WTC11 (cell line): ENCODE results near the gene SIRPD. TPM values are rescaled to one million over a fixed set of nuclear protein-coding genes. Genes with fewer than 3 reads are reported as not detected.
"Not testable (repeated sequence)": the region's sequence is repeated elsewhere in the genome, so short reads cannot be mapped to it uniquely, and the experiment has no call there.

Source experiments
- ATAC-seq: fragments of 200-7000 bp; cut with Tn5 transposase; 2 replicates; pipeline ENCODE4 v1.10.0; 2021; ENCODE audit warnings: mild to moderate bottlenecking, moderate library complexity
- CTCF ChIA-PET: fragments of 300-600 bp; sonication (Branson Sonifier 250); formaldehyde crosslinking; loops from one replicate; lab custom pipeline; 2021; ENCODE audit warnings: antibody characterized with exemption; lab: Charles Lee
- POLR2A ChIA-PET: fragments of 350-600 bp; sonication (Branson Sonifier 250); formaldehyde crosslinking; loops from one replicate; lab custom pipeline; 2021; ENCODE audit warnings: antibody characterized with exemption; lab: Charles Lee
- DNase-seq: peaks from one replicate; pipeline ENCODE4 v3.0.0; 2021; ENCODE audit warnings: low spot score
- H3K27ac Mint-ChIP-seq: 2 replicates; pipeline ENCODE4 v1.8.0; 2021; ENCODE audit warnings: mixed read lengths
- H3K27me3 Mint-ChIP-seq: 2 replicates; pipeline ENCODE4 v1.8.0; 2021; ENCODE audit warnings: low read depth, mild to moderate bottlenecking, moderate library complexity, mixed read lengths
- H3K36me3 Mint-ChIP-seq: 2 replicates; pipeline ENCODE4 v1.8.0; 2021; ENCODE audit warnings: mixed read lengths
- H3K4me1 Mint-ChIP-seq: 2 replicates; pipeline ENCODE4 v1.8.0; 2022; ENCODE audit warnings: mixed read lengths
- H3K4me3 Mint-ChIP-seq: 2 replicates; pipeline ENCODE4 v1.8.0; 2021; ENCODE audit warnings: mild to moderate bottlenecking, moderate library complexity, mixed read lengths
- H3K9me3 Mint-ChIP-seq: 2 replicates; pipeline ENCODE4 v1.8.0; 2021; ENCODE audit warnings: mixed read lengths
- ARID4B ChIP-seq: sonication (generic); formaldehyde crosslinking; IDR thresholded peaks from 2 replicates; pipeline ENCODE4 v1.8.0; 2023; ENCODE audit warnings: missing genetic modification reagents, mild to moderate bottlenecking, borderline replicate concordance
- ATF1 ChIP-seq: sonication (generic); formaldehyde crosslinking; IDR thresholded peaks from 2 replicates; pipeline ENCODE4 v1.8.1; 2023; ENCODE audit warnings: mild to moderate bottlenecking, moderate library complexity, missing genetic modification reagents
- CREB1 ChIP-seq: sonication (generic); formaldehyde crosslinking; IDR thresholded peaks from 2 replicates; pipeline ENCODE4 v1.8.0; 2023; ENCODE audit warnings: mild to moderate bottlenecking, missing genetic modification reagents
- GABPB1 ChIP-seq: sonication (generic); formaldehyde crosslinking; IDR thresholded peaks from 2 replicates; pipeline ENCODE4 v1.8.1; 2023; ENCODE audit warnings: mild to moderate bottlenecking, missing genetic modification reagents
- MYBL2 ChIP-seq: sonication (generic); formaldehyde crosslinking; IDR thresholded peaks from 2 replicates; pipeline ENCODE4 v1.8.1; 2023; ENCODE audit warnings: mild to moderate bottlenecking, moderate library complexity, missing genetic modification reagents
- NR1H2 ChIP-seq: sonication (generic); formaldehyde crosslinking; IDR thresholded peaks from 2 replicates; pipeline ENCODE4 v1.9.0; 2021; ENCODE audit warnings: mild to moderate bottlenecking, moderate library complexity, missing genetic modification reagents
- NR2C2 ChIP-seq: sonication (generic); formaldehyde crosslinking; IDR thresholded peaks from 2 replicates; pipeline ENCODE4 v1.8.0; 2022; ENCODE audit warnings: mild to moderate bottlenecking, missing genetic modification reagents
- NR3C1 ChIP-seq: sonication (generic); formaldehyde crosslinking; conservative IDR thresholded peaks from 2 replicates; pipeline ENCODE4 v1.8.1; 2023; ENCODE audit warnings: low read depth, mild to moderate bottlenecking, missing genetic modification reagents
- OVOL2 ChIP-seq: fragments of 250-450 bp; sonication (Bioruptor Pico); IDR thresholded peaks from 2 replicates; pipeline ENCODE4 v1.9.0; 2021; ENCODE audit warnings: mild to moderate bottlenecking, borderline replicate concordance
- SOX15 ChIP-seq: fragments of 250-450 bp; sonication (Bioruptor Pico); IDR thresholded peaks from 2 replicates; pipeline ENCODE4 v1.9.0; 2021; ENCODE audit warnings: mild to moderate bottlenecking
- ZBTB21 ChIP-seq: sonication (generic); formaldehyde crosslinking; IDR thresholded peaks from 2 replicates; pipeline ENCODE4 v1.8.1; 2023; ENCODE audit warnings: mild to moderate bottlenecking, missing genetic modification reagents, borderline replicate concordance
- ZNF219 ChIP-seq: sonication (generic); formaldehyde crosslinking; IDR thresholded peaks from 2 replicates; pipeline ENCODE4 v1.8.0; 2023; ENCODE audit warnings: missing genetic modification reagents, mild to moderate bottlenecking, borderline replicate concordance
- ZNF263 ChIP-seq: sonication (generic); formaldehyde crosslinking; IDR thresholded peaks from 2 replicates; pipeline ENCODE4 v1.8.1; 2022; ENCODE audit warnings: low read depth, mild to moderate bottlenecking, moderate library complexity, missing genetic modification reagents
- ZNF425 ChIP-seq: fragments of 250-450 bp; sonication (Bioruptor Pico); conservative IDR thresholded peaks from 2 replicates; pipeline ENCODE4 v1.9.0; 2021; ENCODE audit warnings: mild to moderate bottlenecking
- total RNA-seq: library from RNA; stranded (reverse); gene quantifications from 3 replicates; pipeline ENCODE4 v1.2.3, GENCODE V29; 2021
- TF ChIP-seq, protein P1 (sequence below): sonication (generic); formaldehyde crosslinking; IDR thresholded peaks from 2 replicates; pipeline ENCODE4 v1.8.1; 2023; ENCODE audit warnings: mild to moderate bottlenecking, missing genetic modification reagents, moderate library complexity
- TF ChIP-seq, protein P2 (sequence below): sonication (generic); formaldehyde crosslinking; conservative IDR thresholded peaks from 2 replicates; pipeline ENCODE4 v1.8.1; 2023; ENCODE audit warnings: mild to moderate bottlenecking, low read depth, missing genetic modification reagents, moderate library complexity
- TF ChIP-seq, protein P3 (sequence below): sonication (generic); formaldehyde crosslinking; IDR thresholded peaks from 2 replicates; pipeline ENCODE4 v1.8.0; 2023; ENCODE audit warnings: mild to moderate bottlenecking, missing genetic modification reagents
- TF ChIP-seq, protein P4 (sequence below): fragments of 250-450 bp; sonication (Bioruptor Pico); IDR thresholded peaks from 2 replicates; pipeline ENCODE4 v1.9.0; 2021; ENCODE audit warnings: mild to moderate bottlenecking

The SIRPD gene
- total RNA-seq, 1 experiment from 2014 or later: not detected

DNA sequence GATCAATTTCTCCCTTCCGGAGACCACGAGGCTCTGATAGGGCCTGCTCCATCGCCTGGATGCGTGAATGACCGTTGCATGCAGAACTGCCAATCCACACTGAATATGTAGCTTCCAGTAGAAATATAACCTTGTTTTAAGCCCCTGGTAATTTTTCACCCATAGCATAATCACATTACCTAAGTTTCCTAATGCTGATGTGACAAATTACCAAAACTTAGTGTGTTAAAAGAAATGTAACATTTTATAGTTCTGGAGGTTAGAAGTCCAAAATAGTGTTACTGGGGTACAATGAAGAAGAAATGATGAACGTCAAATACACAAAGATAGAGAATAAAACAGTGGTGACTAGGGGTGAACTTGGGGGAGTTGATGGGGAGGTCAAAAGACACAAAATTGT lies 22.0 kb upstream of the SIRPD start (continued):
- TF ChIP-seq NR1H2 (CRISPR knock-in tag): no peak

- DNase-seq (no peak), ATAC-seq (no peak)
- ChIA-PET CTCF (interaction anchor here (1.0 to 1.1 kb wide), 2 partner anchors 74 to 199 kb away, joined by 3 to 4 read pairs; no protein-coding TSS in a partner anchor), POLR2A (no interaction called here)
- H3K36me3 Mint-ChIP-seq: no peaks in the 10 kb centered on the region
- H3K27me3 Mint-ChIP-seq: no peaks in the 10 kb centered on the region
- no peaks in the 10 kb centered on the region for H3K4me1 Mint-ChIP-seq
- H3K27ac Mint-ChIP-seq: no peak overlapping the region
- no peak overlapping the region for H3K4me3 Mint-ChIP-seq
- H3K9me3 Mint-ChIP-seq: no peaks in the 10 kb centered on the region
- TF ChIP-seq ZNF219: no peak
- no peak for TF ChIP-seq CREB1
- TF ChIP-seq, protein P1, sequence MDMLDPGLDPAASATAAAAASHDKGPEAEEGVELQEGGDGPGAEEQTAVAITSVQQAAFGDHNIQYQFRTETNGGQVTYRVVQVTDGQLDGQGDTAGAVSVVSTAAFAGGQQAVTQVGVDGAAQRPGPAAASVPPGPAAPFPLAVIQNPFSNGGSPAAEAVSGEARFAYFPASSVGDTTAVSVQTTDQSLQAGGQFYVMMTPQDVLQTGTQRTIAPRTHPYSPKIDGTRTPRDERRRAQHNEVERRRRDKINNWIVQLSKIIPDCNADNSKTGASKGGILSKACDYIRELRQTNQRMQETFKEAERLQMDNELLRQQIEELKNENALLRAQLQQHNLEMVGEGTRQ (CRISPR knock-in tag): no peak
- TF ChIP-seq SOX15 (CRISPR knock-in tag): no peak
- no peak for TF ChIP-seq NR3C1
- TF ChIP-seq ZNF425 (CRISPR knock-in tag): no peak
- no peak for TF ChIP-seq ZBTB21 (CRISPR knock-in tag)
- no peak for TF ChIP-seq NR2C2 (CRISPR knock-in tag)
- TF ChIP-seq, protein P2, sequence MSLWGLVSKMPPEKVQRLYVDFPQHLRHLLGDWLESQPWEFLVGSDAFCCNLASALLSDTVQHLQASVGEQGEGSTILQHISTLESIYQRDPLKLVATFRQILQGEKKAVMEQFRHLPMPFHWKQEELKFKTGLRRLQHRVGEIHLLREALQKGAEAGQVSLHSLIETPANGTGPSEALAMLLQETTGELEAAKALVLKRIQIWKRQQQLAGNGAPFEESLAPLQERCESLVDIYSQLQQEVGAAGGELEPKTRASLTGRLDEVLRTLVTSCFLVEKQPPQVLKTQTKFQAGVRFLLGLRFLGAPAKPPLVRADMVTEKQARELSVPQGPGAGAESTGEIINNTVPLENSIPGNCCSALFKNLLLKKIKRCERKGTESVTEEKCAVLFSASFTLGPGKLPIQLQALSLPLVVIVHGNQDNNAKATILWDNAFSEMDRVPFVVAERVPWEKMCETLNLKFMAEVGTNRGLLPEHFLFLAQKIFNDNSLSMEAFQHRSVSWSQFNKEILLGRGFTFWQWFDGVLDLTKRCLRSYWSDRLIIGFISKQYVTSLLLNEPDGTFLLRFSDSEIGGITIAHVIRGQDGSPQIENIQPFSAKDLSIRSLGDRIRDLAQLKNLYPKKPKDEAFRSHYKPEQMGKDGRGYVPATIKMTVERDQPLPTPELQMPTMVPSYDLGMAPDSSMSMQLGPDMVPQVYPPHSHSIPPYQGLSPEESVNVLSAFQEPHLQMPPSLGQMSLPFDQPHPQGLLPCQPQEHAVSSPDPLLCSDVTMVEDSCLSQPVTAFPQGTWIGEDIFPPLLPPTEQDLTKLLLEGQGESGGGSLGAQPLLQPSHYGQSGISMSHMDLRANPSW (CRISPR knock-in tag): no peak
- TF ChIP-seq ARID4B (CRISPR knock-in tag): no peak
- TF ChIP-seq, protein P3, sequence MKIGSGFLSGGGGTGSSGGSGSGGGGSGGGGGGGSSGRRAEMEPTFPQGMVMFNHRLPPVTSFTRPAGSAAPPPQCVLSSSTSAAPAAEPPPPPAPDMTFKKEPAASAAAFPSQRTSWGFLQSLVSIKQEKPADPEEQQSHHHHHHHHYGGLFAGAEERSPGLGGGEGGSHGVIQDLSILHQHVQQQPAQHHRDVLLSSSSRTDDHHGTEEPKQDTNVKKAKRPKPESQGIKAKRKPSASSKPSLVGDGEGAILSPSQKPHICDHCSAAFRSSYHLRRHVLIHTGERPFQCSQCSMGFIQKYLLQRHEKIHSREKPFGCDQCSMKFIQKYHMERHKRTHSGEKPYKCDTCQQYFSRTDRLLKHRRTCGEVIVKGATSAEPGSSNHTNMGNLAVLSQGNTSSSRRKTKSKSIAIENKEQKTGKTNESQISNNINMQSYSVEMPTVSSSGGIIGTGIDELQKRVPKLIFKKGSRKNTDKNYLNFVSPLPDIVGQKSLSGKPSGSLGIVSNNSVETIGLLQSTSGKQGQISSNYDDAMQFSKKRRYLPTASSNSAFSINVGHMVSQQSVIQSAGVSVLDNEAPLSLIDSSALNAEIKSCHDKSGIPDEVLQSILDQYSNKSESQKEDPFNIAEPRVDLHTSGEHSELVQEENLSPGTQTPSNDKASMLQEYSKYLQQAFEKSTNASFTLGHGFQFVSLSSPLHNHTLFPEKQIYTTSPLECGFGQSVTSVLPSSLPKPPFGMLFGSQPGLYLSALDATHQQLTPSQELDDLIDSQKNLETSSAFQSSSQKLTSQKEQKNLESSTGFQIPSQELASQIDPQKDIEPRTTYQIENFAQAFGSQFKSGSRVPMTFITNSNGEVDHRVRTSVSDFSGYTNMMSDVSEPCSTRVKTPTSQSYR (CRISPR knock-in tag): no peak
- TF ChIP-seq, protein P4, sequence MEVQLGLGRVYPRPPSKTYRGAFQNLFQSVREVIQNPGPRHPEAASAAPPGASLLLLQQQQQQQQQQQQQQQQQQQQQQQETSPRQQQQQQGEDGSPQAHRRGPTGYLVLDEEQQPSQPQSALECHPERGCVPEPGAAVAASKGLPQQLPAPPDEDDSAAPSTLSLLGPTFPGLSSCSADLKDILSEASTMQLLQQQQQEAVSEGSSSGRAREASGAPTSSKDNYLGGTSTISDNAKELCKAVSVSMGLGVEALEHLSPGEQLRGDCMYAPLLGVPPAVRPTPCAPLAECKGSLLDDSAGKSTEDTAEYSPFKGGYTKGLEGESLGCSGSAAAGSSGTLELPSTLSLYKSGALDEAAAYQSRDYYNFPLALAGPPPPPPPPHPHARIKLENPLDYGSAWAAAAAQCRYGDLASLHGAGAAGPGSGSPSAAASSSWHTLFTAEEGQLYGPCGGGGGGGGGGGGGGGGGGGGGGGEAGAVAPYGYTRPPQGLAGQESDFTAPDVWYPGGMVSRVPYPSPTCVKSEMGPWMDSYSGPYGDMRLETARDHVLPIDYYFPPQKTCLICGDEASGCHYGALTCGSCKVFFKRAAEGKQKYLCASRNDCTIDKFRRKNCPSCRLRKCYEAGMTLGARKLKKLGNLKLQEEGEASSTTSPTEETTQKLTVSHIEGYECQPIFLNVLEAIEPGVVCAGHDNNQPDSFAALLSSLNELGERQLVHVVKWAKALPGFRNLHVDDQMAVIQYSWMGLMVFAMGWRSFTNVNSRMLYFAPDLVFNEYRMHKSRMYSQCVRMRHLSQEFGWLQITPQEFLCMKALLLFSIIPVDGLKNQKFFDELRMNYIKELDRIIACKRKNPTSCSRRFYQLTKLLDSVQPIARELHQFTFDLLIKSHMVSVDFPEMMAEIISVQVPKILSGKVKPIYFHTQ (CRISPR knock-in tag): no peak
- TF ChIP-seq ZNF263 (CRISPR knock-in tag): no peak
- no peak for TF ChIP-seq MYBL2 (CRISPR knock-in tag)
- no peak for TF ChIP-seq GABPB1 (CRISPR knock-in tag)
- TF ChIP-seq OVOL2: no peak
- TF ChIP-seq ATF1 (CRISPR knock-in tag): no peak
Measured at GRCh38 chr20:1577906-1578305, 20.4 kb upstream of the SIRPD start.

GRCh38 chr20:1577313-1577712 lies 19.8 kb upstream of the SIRPD start:
- H3K27ac Mint-ChIP-seq, H3K27me3 Mint-ChIP-seq, H3K9me3 Mint-ChIP-seq, H3K4me3 Mint-ChIP-seq, ATAC-seq, H3K4me1 Mint-ChIP-seq, DNase-seq, H3K36me3 Mint-ChIP-seq, POLR2A ChIA-PET: not testable (repeated sequence)
- CTCF ChIA-PET: interaction anchor here (1.1 kb wide), 1 partner anchor 73 kb away, joined by 4 read pairs; no protein-coding TSS in a partner anchor
